ENCODE results near the gene DPPA4. TPM values are rescaled to one million over a fixed set of nuclear protein-coding genes. Genes with fewer than 3 reads are reported as not detected.

DPPA4 gene
- total RNA-seq, 1 experiment from 2014 or later: 774 TPM

DNA sequence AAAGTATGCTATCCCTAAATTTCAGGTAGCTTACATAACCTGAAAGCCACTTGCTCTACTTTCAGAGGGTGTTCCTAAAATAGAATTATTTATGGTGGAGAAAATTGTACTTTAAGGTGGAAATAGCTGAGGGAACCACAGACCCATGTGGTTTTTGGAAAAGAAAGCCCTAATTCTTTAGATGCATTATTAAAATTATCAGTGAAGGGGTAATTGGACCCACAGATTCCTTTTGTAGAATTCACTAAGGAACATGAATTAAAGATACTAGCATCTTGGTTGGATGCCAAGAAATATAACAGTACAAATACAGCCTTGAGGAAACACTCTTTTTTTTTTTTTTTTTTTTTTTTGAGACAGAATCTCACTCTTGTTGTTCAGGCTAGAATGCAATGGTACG lies 58.8 kb downstream of the DPPA4 start (continued):
- TF ChIP-seq, protein P1, sequence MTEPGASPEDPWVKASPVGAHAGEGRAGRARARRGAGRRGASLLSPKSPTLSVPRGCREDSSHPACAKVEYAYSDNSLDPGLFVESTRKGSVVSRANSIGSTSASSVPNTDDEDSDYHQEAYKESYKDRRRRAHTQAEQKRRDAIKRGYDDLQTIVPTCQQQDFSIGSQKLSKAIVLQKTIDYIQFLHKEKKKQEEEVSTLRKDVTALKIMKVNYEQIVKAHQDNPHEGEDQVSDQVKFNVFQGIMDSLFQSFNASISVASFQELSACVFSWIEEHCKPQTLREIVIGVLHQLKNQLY (CRISPR knock-in tag; IDR thresholded peaks at IDR 0.05): no peak
- TF ChIP-seq RELA (CRISPR knock-in tag; IDR thresholded peaks at IDR 0.05; ENCODE audit: borderline replicate concordance) (no peak), GABPB1 (CRISPR knock-in tag; IDR thresholded peaks at IDR 0.05) (no peak), ZBTB21 (CRISPR knock-in tag; IDR thresholded peaks at IDR 0.05; ENCODE audit: borderline replicate concordance) (no peak), TCF7 (CRISPR knock-in tag; IDR thresholded peaks at IDR 0.05; ENCODE audit: low read depth) (no peak), ATF1 (CRISPR knock-in tag; IDR thresholded peaks at IDR 0.05) (no peak)
- TF ChIP-seq, protein P2, sequence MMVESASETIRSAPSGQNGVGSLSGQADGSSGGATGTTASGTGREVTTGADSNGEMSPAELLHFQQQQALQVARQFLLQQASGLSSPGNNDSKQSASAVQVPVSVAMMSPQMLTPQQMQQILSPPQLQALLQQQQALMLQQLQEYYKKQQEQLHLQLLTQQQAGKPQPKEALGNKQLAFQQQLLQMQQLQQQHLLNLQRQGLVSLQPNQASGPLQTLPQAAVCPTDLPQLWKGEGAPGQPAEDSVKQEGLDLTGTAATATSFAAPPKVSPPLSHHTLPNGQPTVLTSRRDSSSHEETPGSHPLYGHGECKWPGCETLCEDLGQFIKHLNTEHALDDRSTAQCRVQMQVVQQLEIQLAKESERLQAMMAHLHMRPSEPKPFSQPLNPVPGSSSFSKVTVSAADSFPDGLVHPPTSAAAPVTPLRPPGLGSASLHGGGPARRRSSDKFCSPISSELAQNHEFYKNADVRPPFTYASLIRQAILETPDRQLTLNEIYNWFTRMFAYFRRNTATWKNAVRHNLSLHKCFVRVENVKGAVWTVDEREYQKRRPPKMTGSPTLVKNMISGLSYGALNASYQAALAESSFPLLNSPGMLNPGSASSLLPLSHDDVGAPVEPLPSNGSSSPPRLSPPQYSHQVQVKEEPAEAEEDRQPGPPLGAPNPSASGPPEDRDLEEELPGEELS (CRISPR knock-in tag; IDR thresholded peaks at IDR 0.05): no peak
- TF ChIP-seq, protein P3, sequence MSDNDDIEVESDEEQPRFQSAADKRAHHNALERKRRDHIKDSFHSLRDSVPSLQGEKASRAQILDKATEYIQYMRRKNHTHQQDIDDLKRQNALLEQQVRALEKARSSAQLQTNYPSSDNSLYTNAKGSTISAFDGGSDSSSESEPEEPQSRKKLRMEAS (CRISPR knock-in tag; IDR thresholded peaks at IDR 0.05): no peak
- TF ChIP-seq, protein P4, sequence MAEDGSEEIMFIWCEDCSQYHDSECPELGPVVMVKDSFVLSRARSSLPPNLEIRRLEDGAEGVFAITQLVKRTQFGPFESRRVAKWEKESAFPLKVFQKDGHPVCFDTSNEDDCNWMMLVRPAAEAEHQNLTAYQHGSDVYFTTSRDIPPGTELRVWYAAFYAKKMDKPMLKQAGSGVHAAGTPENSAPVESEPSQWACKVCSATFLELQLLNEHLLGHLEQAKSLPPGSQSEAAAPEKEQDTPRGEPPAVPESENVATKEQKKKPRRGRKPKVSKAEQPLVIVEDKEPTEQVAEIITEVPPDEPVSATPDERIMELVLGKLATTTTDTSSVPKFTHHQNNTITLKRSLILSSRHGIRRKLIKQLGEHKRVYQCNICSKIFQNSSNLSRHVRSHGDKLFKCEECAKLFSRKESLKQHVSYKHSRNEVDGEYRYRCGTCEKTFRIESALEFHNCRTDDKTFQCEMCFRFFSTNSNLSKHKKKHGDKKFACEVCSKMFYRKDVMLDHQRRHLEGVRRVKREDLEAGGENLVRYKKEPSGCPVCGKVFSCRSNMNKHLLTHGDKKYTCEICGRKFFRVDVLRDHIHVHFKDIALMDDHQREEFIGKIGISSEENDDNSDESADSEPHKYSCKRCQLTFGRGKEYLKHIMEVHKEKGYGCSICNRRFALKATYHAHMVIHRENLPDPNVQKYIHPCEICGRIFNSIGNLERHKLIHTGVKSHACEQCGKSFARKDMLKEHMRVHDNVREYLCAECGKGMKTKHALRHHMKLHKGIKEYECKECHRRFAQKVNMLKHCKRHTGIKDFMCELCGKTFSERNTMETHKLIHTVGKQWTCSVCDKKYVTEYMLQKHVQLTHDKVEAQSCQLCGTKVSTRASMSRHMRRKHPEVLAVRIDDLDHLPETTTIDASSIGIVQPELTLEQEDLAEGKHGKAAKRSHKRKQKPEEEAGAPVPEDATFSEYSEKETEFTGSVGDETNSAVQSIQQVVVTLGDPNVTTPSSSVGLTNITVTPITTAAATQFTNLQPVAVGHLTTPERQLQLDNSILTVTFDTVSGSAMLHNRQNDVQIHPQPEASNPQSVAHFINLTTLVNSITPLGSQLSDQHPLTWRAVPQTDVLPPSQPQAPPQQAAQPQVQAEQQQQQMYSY (CRISPR knock-in tag; IDR thresholded peaks at IDR 0.05): no peak

DNA sequence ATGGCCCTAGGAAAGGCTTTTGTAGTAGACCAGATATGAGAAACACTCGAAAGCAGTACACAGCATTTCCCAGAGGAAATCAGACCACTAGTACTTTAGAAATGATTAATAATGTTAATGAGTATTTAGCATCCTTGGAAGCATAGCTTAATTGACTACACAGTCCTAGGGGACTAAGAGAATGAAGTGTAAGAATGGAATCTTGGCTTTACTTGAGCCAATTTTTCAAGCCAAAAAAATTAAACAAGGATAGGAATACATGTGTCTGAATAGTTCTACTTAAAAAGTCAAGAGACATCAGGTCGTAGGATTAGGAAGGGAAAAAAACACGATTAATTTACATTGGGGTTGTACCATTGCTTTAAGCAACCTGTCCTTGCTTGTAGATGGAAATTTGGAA lies 59.2 kb downstream of the DPPA4 start:
- H3K27ac Mint-ChIP-seq: no peak overlapping the region
- CTCF ChIA-PET: interaction anchor here (2.5 kb wide), 1 partner anchor 121 kb away, joined by 13 read pairs; no protein-coding TSS in a partner anchor
- TF ChIP-seq, protein P5, sequence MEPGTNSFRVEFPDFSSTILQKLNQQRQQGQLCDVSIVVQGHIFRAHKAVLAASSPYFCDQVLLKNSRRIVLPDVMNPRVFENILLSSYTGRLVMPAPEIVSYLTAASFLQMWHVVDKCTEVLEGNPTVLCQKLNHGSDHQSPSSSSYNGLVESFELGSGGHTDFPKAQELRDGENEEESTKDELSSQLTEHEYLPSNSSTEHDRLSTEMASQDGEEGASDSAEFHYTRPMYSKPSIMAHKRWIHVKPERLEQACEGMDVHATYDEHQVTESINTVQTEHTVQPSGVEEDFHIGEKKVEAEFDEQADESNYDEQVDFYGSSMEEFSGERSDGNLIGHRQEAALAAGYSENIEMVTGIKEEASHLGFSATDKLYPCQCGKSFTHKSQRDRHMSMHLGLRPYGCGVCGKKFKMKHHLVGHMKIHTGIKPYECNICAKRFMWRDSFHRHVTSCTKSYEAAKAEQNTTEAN (CRISPR knock-in tag; IDR thresholded peaks at IDR 0.05): no peak
- TF ChIP-seq, protein P6, sequence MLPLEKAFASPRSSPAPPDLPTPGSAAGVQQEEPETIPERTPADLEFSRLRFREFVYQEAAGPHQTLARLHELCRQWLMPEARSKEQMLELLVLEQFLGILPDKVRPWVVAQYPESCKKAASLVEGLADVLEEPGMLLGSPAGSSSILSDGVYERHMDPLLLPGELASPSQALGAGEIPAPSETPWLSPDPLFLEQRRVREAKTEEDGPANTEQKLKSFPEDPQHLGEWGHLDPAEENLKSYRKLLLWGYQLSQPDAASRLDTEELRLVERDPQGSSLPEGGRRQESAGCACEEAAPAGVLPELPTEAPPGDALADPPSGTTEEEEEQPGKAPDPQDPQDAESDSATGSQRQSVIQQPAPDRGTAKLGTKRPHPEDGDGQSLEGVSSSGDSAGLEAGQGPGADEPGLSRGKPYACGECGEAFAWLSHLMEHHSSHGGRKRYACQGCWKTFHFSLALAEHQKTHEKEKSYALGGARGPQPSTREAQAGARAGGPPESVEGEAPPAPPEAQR (CRISPR knock-in tag; IDR thresholded peaks at IDR 0.05): no peak
- TF ChIP-seq SOX15 (CRISPR knock-in tag; IDR thresholded peaks at IDR 0.05) (no peak), IRF2 (CRISPR knock-in tag; IDR thresholded peaks at IDR 0.05; ENCODE audit: borderline replicate concordance, low read depth) (no peak), ELF4 (CRISPR knock-in tag; IDR thresholded peaks at IDR 0.05; ENCODE audit: low read depth) (no peak)
- TF ChIP-seq, protein P7, sequence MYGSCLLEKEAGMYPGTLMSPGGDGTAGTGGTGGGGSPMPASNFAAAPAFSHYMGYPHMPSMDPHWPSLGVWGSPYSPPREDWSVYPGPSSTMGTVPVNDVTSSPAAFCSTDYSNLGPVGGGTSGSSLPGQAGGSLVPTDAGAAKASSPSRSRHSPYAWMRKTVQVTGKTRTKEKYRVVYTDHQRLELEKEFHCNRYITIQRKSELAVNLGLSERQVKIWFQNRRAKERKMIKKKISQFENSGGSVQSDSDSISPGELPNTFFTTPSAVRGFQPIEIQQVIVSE (CRISPR knock-in tag; IDR thresholded peaks at IDR 0.05; ENCODE audit: borderline replicate concordance): no peak
- TF ChIP-seq, protein P8, sequence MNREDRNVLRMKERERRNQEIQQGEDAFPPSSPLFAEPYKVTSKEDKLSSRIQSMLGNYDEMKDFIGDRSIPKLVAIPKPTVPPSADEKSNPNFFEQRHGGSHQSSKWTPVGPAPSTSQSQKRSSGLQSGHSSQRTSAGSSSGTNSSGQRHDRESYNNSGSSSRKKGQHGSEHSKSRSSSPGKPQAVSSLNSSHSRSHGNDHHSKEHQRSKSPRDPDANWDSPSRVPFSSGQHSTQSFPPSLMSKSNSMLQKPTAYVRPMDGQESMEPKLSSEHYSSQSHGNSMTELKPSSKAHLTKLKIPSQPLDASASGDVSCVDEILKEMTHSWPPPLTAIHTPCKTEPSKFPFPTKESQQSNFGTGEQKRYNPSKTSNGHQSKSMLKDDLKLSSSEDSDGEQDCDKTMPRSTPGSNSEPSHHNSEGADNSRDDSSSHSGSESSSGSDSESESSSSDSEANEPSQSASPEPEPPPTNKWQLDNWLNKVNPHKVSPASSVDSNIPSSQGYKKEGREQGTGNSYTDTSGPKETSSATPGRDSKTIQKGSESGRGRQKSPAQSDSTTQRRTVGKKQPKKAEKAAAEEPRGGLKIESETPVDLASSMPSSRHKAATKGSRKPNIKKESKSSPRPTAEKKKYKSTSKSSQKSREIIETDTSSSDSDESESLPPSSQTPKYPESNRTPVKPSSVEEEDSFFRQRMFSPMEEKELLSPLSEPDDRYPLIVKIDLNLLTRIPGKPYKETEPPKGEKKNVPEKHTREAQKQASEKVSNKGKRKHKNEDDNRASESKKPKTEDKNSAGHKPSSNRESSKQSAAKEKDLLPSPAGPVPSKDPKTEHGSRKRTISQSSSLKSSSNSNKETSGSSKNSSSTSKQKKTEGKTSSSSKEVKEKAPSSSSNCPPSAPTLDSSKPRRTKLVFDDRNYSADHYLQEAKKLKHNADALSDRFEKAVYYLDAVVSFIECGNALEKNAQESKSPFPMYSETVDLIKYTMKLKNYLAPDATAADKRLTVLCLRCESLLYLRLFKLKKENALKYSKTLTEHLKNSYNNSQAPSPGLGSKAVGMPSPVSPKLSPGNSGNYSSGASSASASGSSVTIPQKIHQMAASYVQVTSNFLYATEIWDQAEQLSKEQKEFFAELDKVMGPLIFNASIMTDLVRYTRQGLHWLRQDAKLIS (CRISPR knock-in tag; IDR thresholded peaks at IDR 0.05; ENCODE audit: borderline replicate concordance): no peak
- POLR2A ChIA-PET: no interaction called here
- DNase-seq (ENCODE audit: low spot score) (no peak), ATAC-seq (no peak)
- no peaks in the 10 kb centered on the region for H3K36me3 Mint-ChIP-seq
- H3K27me3 Mint-ChIP-seq (ENCODE audit: low read depth): no peaks in the 10 kb centered on the region
- H3K4me1 Mint-ChIP-seq: peaks cover 24% of the 10 kb centered on the region
- H3K9me3 Mint-ChIP-seq: no peaks in the 10 kb centered on the region
- no peak overlapping the region for H3K4me3 Mint-ChIP-seq
